ENCODE data around the gene EN2.

The EN2 gene

DNA sequence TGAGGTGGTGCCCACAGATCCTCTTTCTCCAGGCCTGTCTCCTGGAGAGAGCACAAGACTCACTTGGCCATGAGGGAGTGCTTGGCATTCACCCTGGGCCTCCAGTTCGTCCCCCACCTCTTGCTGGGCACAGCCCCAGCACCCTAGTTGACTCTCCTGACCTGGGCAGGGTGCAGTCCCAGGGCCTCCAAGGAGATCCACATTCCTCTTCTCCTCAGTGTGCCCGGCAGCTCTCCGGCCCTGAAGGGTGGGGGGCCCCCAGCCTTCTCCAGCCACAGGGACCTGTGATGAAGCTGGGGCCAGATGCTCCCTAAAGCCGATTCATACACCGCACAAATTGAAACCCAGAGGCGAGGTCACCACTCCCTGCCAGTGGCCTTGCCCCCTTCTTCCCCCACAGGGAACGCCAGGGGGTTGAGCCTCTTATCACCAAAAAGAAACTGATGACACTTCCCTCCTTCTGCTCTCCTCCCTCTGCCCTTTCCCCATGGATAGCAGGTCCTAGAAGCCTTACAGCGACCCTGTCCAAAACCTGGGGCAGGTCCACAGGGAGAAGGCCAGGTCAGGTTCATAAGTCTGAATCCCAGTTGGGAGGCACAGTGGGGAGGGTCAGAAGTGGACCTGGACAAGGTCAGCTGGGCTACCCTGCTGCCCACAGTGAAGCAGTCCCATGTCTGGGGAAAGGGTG lies 3.1 kb downstream of the EN2 start:
- TF ChIP-seq EP300 (IDR thresholded peaks at IDR 0.05; ENCODE audit: borderline replicate concordance) = no peak
- TF ChIP-seq, protein P1, sequence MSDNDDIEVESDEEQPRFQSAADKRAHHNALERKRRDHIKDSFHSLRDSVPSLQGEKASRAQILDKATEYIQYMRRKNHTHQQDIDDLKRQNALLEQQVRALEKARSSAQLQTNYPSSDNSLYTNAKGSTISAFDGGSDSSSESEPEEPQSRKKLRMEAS (IDR thresholded peaks at IDR 0.05) = no peak
- TF ChIP-seq, protein P2, sequence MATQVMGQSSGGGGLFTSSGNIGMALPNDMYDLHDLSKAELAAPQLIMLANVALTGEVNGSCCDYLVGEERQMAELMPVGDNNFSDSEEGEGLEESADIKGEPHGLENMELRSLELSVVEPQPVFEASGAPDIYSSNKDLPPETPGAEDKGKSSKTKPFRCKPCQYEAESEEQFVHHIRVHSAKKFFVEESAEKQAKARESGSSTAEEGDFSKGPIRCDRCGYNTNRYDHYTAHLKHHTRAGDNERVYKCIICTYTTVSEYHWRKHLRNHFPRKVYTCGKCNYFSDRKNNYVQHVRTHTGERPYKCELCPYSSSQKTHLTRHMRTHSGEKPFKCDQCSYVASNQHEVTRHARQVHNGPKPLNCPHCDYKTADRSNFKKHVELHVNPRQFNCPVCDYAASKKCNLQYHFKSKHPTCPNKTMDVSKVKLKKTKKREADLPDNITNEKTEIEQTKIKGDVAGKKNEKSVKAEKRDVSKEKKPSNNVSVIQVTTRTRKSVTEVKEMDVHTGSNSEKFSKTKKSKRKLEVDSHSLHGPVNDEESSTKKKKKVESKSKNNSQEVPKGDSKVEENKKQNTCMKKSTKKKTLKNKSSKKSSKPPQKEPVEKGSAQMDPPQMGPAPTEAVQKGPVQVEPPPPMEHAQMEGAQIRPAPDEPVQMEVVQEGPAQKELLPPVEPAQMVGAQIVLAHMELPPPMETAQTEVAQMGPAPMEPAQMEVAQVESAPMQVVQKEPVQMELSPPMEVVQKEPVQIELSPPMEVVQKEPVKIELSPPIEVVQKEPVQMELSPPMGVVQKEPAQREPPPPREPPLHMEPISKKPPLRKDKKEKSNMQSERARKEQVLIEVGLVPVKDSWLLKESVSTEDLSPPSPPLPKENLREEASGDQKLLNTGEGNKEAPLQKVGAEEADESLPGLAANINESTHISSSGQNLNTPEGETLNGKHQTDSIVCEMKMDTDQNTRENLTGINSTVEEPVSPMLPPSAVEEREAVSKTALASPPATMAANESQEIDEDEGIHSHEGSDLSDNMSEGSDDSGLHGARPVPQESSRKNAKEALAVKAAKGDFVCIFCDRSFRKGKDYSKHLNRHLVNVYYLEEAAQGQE (IDR thresholded peaks at IDR 0.05; ENCODE audit: low read depth) = no peak
- TF ChIP-seq TCF12 (IDR thresholded peaks at IDR 0.05; ENCODE audit: low read depth) = no peak

DNA sequence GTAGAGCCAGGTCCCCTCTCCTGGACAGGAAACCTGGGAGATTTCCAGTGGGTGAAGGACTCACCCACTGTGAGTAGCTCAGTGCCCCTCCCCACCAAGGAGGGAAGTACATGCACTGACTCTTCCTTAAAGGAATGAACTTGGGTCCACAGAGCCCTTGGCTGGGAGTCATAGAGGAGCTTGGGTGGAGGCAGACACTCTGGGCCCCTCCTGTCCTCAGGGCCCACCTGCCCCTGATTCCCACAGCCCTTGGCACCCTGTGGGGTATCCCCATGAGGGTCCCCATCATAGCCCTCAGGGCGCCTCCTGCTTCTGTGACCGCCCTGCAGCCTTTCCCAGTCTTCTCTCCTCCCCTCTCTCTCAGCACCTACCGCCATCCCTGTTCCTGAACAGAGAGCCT lies 3.7 kb downstream of the EN2 start:
- TF ChIP-seq EGR1 (IDR thresholded peaks at IDR 0.05) (no peak), RAD21 (IDR thresholded peaks at IDR 0.05; ENCODE audit: low read depth) (no peak), TCF12 (IDR thresholded peaks at IDR 0.05; ENCODE audit: low read depth) (no peak), CEBPB (IDR thresholded peaks at IDR 0.05) (no peak), ZBTB7A (IDR thresholded peaks at IDR 0.05; ENCODE audit: low read depth) (no peak), TAF1 (IDR thresholded peaks at IDR 0.05; ENCODE audit: low read depth) (no peak), EP300 (IDR thresholded peaks at IDR 0.05; ENCODE audit: borderline replicate concordance) (no peak), TEAD4 (IDR thresholded peaks at IDR 0.05) (no peak), FOXM1 (IDR thresholded peaks at IDR 0.05; ENCODE audit: borderline replicate concordance, low read depth) (no peak), YY1 (IDR thresholded peaks at IDR 0.05; ENCODE audit: low read depth) (no peak), NFIC (IDR thresholded peaks at IDR 0.05) (no peak), CREB1 (IDR thresholded peaks at IDR 0.05; ENCODE audit: low read depth) (no peak)
- TF ChIP-seq, protein P1 (IDR thresholded peaks at IDR 0.05) = no peak
- TF ChIP-seq, protein P3, sequence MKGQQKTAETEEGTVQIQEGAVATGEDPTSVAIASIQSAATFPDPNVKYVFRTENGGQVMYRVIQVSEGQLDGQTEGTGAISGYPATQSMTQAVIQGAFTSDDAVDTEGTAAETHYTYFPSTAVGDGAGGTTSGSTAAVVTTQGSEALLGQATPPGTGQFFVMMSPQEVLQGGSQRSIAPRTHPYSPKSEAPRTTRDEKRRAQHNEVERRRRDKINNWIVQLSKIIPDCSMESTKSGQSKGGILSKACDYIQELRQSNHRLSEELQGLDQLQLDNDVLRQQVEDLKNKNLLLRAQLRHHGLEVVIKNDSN (IDR thresholded peaks at IDR 0.05) = no peak
- TF ChIP-seq, protein P2 (IDR thresholded peaks at IDR 0.05; ENCODE audit: low read depth) = no peak

DNA sequence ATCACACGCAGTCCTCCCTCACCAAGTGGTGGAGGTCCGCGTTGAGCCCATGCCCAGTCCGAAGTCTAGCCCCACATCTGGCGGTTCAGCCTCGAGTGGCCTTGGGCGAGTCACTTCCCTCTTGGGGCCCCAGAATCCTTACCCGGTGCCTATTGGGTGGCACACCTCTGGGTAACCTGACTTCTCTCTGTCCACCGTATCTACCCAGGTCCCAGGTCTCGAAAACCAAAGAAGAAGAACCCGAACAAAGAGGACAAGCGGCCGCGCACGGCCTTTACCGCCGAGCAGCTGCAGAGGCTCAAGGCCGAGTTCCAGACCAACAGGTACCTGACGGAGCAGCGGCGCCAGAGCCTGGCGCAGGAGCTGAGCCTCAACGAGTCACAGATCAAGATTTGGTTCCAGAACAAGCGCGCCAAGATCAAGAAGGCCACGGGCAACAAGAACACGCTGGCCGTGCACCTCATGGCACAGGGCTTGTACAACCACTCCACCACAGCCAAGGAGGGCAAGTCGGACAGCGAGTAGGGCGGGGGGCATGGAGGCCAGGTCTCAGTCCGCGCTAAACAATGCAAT lies 4.3 kb downstream of the EN2 start:
- TF ChIP-seq ZBTB7A (IDR thresholded peaks at IDR 0.05; ENCODE audit: low read depth) = no peak
- TF ChIP-seq, protein P3 (IDR thresholded peaks at IDR 0.05) = no peak
- TF ChIP-seq TAF1 (IDR thresholded peaks at IDR 0.05; ENCODE audit: low read depth) = no peak
- TF ChIP-seq, protein P2 (IDR thresholded peaks at IDR 0.05; ENCODE audit: low read depth) = no peak
- no peak for TF ChIP-seq TCF12 (IDR thresholded peaks at IDR 0.05; ENCODE audit: low read depth)
- TF ChIP-seq, protein P1 (IDR thresholded peaks at IDR 0.05) = no peak
- no peak for TF ChIP-seq NFIC (IDR thresholded peaks at IDR 0.05)

DNA sequence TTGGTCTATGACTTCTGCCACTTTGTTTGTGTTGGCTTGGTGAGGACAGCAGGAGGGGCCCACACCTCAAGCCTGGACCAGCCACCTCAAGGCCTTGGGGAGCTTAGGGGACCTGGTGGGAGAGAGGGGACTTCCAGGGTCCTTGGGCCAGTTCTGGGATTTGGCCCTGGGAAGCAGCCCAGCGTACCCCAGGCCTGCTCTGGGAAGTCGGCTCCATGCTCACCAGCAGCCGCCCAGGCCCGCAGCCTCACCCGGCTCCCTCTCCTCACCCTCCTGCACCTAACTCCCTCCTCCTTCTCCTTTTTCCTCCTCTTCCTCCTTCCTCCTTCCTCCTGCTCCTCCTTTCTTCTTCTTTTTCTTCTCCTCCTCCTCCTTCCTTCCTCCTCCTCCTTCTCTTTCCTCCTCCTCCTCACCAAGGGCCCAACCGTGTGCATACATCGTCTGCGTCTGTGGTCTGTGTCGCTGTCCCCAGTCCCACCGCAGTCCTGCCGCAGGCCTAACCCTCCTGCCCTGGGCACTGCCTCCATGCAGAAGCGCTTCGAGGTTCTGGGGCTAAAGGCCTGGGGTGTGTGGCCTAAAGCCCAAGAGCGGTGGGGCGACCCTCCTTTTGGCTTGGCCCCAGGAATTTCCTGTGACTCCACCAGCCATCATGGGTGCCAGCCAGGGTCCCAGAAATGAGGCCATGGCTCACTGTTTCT lies 5.3 kb downstream of the EN2 start:
- TF ChIP-seq YY1 (IDR thresholded peaks at IDR 0.05; ENCODE audit: low read depth) = no peak
- no peak for TF ChIP-seq FOXM1 (IDR thresholded peaks at IDR 0.05; ENCODE audit: borderline replicate concordance, low read depth)
- no peak for TF ChIP-seq TAF1 (IDR thresholded peaks at IDR 0.05; ENCODE audit: low read depth)
- no peak for TF ChIP-seq EP300 (IDR thresholded peaks at IDR 0.05; ENCODE audit: borderline replicate concordance)
- no peak for TF ChIP-seq TEAD4 (IDR thresholded peaks at IDR 0.05)
- no peak for TF ChIP-seq NFIC (IDR thresholded peaks at IDR 0.05)
- TF ChIP-seq CEBPB (IDR thresholded peaks at IDR 0.05) = no peak
- no peak for TF ChIP-seq CREB1 (IDR thresholded peaks at IDR 0.05; ENCODE audit: low read depth)
- TF ChIP-seq, protein P1 (IDR thresholded peaks at IDR 0.05) = no peak
- TF ChIP-seq ZBTB7A (IDR thresholded peaks at IDR 0.05; ENCODE audit: low read depth) = no peak
- no peak for TF ChIP-seq EGR1 (IDR thresholded peaks at IDR 0.05)
- TF ChIP-seq, protein P3 (IDR thresholded peaks at IDR 0.05) = no peak
- TF ChIP-seq, protein P2 (IDR thresholded peaks at IDR 0.05; ENCODE audit: low read depth) = no peak
- no peak for TF ChIP-seq RAD21 (IDR thresholded peaks at IDR 0.05; ENCODE audit: low read depth)
- TF ChIP-seq TCF12 (IDR thresholded peaks at IDR 0.05; ENCODE audit: low read depth) = no peak

All from Ishikawa (cell line).